Gastroesophageal sphincter (tissue), 4 donors: ENCODE data around the gene ABTB2. TPM values are rescaled to one million over a fixed set of nuclear protein-coding genes. Genes with fewer than 3 reads are reported as not detected.

Experiments
- ATAC-seq: fragments of 150-250 bp; one replicate; pipeline ENCODE4 v1.9.1; 2016; ENCODE audit warnings: mild to moderate bottlenecking, moderate library complexity
- H3K27ac ChIP-seq, 4 donors: fragments of 200-600 bp; sonication (generic) in 3 of 4; 1 replicate in 3 of 4; 2 replicates in 1 of 4; pipeline ENCODE4 v1.5.1; 2016 to 2019
- H3K27me3 ChIP-seq: fragments of 200-600 bp; sonication (generic); one replicate; pipeline ENCODE4 v1.5.1; 2019
- H3K36me3 ChIP-seq, 2 donors: fragments of 200-600 bp; sonication (generic); one replicate each; pipeline ENCODE4 v1.5.1; 2019; ENCODE audit warnings: control low read depth in 1 of 2
- H3K4me1 ChIP-seq, 3 donors: fragments of 200-600 bp; sonication (generic); 1 replicate in 2 of 3; 2 replicates in 1 of 3; pipeline ENCODE4 v1.5.1; 2016 to 2019; ENCODE audit warnings: control low read depth in 2 of 3
- H3K4me3 ChIP-seq, 2 donors: fragments of 200-600 bp; sonication (generic); one replicate each; pipeline ENCODE4 v1.5.1; 2019; ENCODE audit warnings: mild to moderate bottlenecking in 1 of 2, moderate library complexity in 1 of 2
- H3K9me3 ChIP-seq, 3 donors: fragments of 200-600 bp; sonication (generic); one replicate each; pipeline ENCODE4 v1.5.1; 2017 to 2019; ENCODE audit warnings: control low read depth in 2 of 3
- CTCF ChIP-seq, 4 experiments: fragments of 200-600 bp in 2 of 4; fragments of 450-650 bp in 2 of 4; sonication (generic) in 1 of 4; IDR thresholded peaks; one replicate each; pipeline ENCODE4 v1.5.1; 2017 to 2019; ENCODE audit warnings: antibody characterized with exemption in 4 of 4, mild to moderate bottlenecking in 2 of 4, moderate library complexity in 2 of 4
- EP300 ChIP-seq: sonication (generic); formaldehyde crosslinking; IDR thresholded peaks from one replicate; pipeline ENCODE4 v1.6.1; 2017; ENCODE audit warnings: antibody characterized with exemption, mild to moderate bottlenecking
- POLR2A ChIP-seq, 2 donors: fragments of 450-650 bp; IDR thresholded peaks; one replicate each; pipeline ENCODE4 v1.6.1; 2017; ENCODE audit warnings: antibody characterized with exemption in 2 of 2, mild to moderate bottlenecking in 2 of 2, moderate library complexity in 1 of 2
- POLR2AphosphoS5 ChIP-seq: sonication (generic); formaldehyde crosslinking; IDR thresholded peaks from one replicate; pipeline ENCODE4 v1.6.1; 2017; ENCODE audit warnings: antibody characterized with exemption
- WGBS, 2 donors: methylation state at CpG; one replicate each; pipeline ENCODE4 v1.1.5; 2018; ENCODE audit warnings: low coverage in 1 of 2; 5-methylcytosine and 5-hydroxymethylcytosine counted together
- total RNA-seq, 4 donors: library from RNA; depleted of rRNA; stranded (reverse); fragments of >200 nt; gene quantifications; one replicate each; pipeline ENCODE4 v1.1.0, GENCODE V29; 2016

ABTB2 gene
- 10 to 100 TPM in 1 of 4 donors, 1 to 10 TPM in 3; 4.1 to 11.0 (median 7.5) TPM for total RNA-seq

- no peaks in the 10 kb centered on the region for H3K27me3 ChIP-seq
- WGBS, 2 donors = 0% methylated on average over 2 of the region's 57 CpGs; no CpG with 5 or more reads in 1 of the 2 donors
- H3K4me1 ChIP-seq = peaks cover 0 to 48% (median 14%) of the 10 kb centered on the region in 3 donors
- no peaks in the 10 kb centered on the region for H3K9me3 ChIP-seq
- ATAC-seq = peak; percentile 96
- H3K36me3 ChIP-seq = no peaks in the 10 kb centered on the region
- H3K4me3 ChIP-seq = peak within 1 kb of the TSS; percentile 37 to 68
- TF ChIP-seq POLR2AphosphoS5 (peak; percentile 94), CTCF (IDR thresholded peaks at IDR 0.05) (no peak), EP300 (no peak), POLR2A (IDR thresholded peaks at IDR 0.05) (peak; percentile 90 to 91)
- peak within 1 kb of the TSS; percentile 30 to 89 (median 84) for H3K27ac ChIP-seq
Observed at GRCh38 chr11:34357701-34358257, at the start of gene ABTB2. TSS of gene ABTB2 (minus strand) at chr11:34358010.

GRCh38 chr11:34407121-34407813 is 49.5 kb upstream of the ABTB2 start:
- Histone ChIP-seq H3K27ac (no peak overlapping the region), H3K9me3 (peaks cover 0 to 4% (median 0%) of the 10 kb centered on the region in 3 donors), H3K36me3 (no peaks in the 10 kb centered on the region), H3K27me3 (peaks cover 11% of the 10 kb centered on the region), H3K4me1 (no peaks in the 10 kb centered on the region), H3K4me3 (no peak overlapping the region)
- WGBS, 2 donors = 50 to 75% methylated on average over 2 of the region's 2 CpGs
- ATAC-seq = no peak
- TF ChIP-seq POLR2A (IDR thresholded peaks at IDR 0.05) (no peak), CTCF (IDR thresholded peaks at IDR 0.05) (no peak), POLR2AphosphoS5 (no peak), EP300 (no peak)

- TF ChIP-seq POLR2A (IDR thresholded peaks at IDR 0.05) (no peak), CTCF (IDR thresholded peaks at IDR 0.05) (no peak), EP300 (no peak), POLR2AphosphoS5 (no peak)
- Histone ChIP-seq H3K27ac (no peak overlapping the region), H3K4me3 (no peak overlapping the region), H3K27me3 (peaks cover 11% of the 10 kb centered on the region), H3K4me1 (no peaks in the 10 kb centered on the region), H3K36me3 (no peaks in the 10 kb centered on the region), H3K9me3 (no peaks in the 10 kb centered on the region)
- 80% methylated on average over 3 of the region's 3 CpGs for WGBS, 2 donors
- ATAC-seq = no peak
Observed at GRCh38 chr11:34406413-34406812, 48.6 kb upstream of the ABTB2 start.

- no peak for ATAC-seq
- no peak for TF ChIP-seq EP300
- TF ChIP-seq POLR2A (IDR thresholded peaks at IDR 0.05) = no peak
- no peak for TF ChIP-seq CTCF (IDR thresholded peaks at IDR 0.05)
- TF ChIP-seq POLR2AphosphoS5 = no peak
Observed at GRCh38 chr11:34405079-34405858, 47.5 kb upstream of the ABTB2 start.

More at GRCh38 chr11:34405079-34405858, 47.5 kb upstream of the ABTB2 start:
- Histone ChIP-seq H3K4me1 (no peaks in the 10 kb centered on the region), H3K27ac (no peak overlapping the region), H3K27me3 (peaks cover 11% of the 10 kb centered on the region), H3K4me3 (no peak overlapping the region), H3K9me3 (no peaks in the 10 kb centered on the region), H3K36me3 (no peaks in the 10 kb centered on the region)
- WGBS, 2 donors = 34 to 41% methylated on average over 4 to 5 of the region's 7 CpGs
